Effector memory CD4-positive, alpha-beta T cell (primary cell): ENCODE results near the gene DOCK2.

Source experiments
- DNase-seq, 3 donors: peaks; one replicate each; pipeline ENCODE4 v3.0.0-alpha.2; 2020
- H3K27ac ChIP-seq: 2 replicates; pipeline ENCODE4 v1.7.0; 2013; ENCODE audit warnings: mild to moderate bottlenecking, low read length, moderate library complexity; ENCODE audit not compliant: insufficient read depth, poor library complexity, severe bottlenecking
- H3K27me3 ChIP-seq: replicated peaks from 2 replicates; pipeline ENCODE4 v1.7.0; 2013; ENCODE audit warnings: mild to moderate bottlenecking, low read length; ENCODE audit not compliant: insufficient read depth, control insufficient read depth, poor library complexity, severe bottlenecking
- H3K36me3 ChIP-seq: 2 replicates; pipeline ENCODE4 v1.7.0; 2013; ENCODE audit warnings: mild to moderate bottlenecking, low read length, moderate library complexity; ENCODE audit not compliant: control insufficient read depth, insufficient read depth
- H3K4me1 ChIP-seq: 2 replicates; pipeline ENCODE4 v1.7.0; 2013; ENCODE audit warnings: low read length, mild to moderate bottlenecking; ENCODE audit not compliant: control insufficient read depth, insufficient read depth, poor library complexity, severe bottlenecking
- H3K4me3 ChIP-seq: 2 replicates; pipeline ENCODE4 v1.7.0; 2013; ENCODE audit warnings: low read length, low read depth, mild to moderate bottlenecking; ENCODE audit not compliant: insufficient read depth, poor library complexity, severe bottlenecking
- H3K9me3 ChIP-seq: 2 replicates; pipeline ENCODE4 v1.7.0; 2013; ENCODE audit warnings: mild to moderate bottlenecking, low read length, moderate library complexity; ENCODE audit not compliant: control insufficient read depth

DOCK2 gene

DNA sequence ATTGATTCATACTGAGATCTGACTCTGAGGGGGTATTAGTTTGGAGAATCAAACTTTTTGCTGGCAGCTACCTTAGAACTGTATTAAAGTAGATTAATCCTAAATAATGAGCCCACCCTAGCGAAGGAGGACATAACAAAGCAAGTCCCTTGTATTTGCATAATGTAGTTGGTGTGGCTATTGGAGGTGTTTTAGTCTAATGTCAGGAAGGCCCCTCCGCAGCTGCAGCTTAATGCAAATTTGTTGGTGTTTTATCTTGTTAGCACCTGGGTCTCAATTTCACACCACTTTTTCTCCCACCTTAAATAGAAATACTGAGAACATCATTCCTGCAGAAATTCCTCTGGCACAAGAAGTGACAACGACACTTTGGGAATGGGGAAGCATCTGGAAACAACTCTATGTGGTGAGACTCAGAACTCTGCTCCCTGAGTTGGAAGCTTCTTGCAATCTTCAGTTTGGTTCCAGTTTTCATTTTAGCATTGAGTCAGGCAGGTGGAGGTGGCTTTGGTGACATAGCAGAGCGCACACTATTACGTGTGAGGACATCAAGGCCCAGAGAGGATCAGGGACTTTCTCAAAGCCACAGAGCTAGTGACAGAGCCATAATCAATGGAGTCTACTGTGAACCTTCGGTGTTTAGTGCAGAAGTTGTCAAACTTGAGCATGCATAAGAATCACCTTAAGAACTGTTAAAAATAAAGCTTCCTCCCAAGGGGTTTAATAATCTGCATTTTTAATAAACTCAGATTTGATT is 33.9 kb downstream of the DOCK2 start:
- no peaks in the 10 kb centered on the region for H3K27me3 ChIP-seq
- DNase-seq: no peak
- H3K9me3 ChIP-seq: no peaks in the 10 kb centered on the region
- H3K27ac ChIP-seq: no peak overlapping the region
- peaks cover 62% of the 10 kb centered on the region for H3K36me3 ChIP-seq
- H3K4me1 ChIP-seq: no peaks in the 10 kb centered on the region
- no peak overlapping the region for H3K4me3 ChIP-seq

DNA sequence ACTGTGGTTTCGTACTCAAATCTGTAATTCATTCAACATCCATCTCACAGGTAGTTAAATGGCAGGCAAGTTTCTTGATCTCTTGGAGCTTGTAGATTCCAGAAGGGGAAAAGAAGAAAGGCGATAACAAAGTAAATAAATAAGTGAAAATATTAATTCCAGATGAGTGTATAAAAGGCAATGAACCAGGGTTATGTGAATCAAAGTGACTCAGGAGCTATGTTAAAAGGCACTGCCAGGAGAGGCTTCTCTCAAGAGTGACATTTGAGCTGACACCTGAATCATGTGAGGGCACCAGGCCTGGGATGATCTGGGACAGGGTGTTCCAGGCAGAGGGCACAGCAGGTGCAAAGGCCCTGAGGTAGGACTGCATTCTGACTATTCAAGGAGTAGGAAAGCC is 45.0 kb downstream of the DOCK2 start:
- Histone ChIP-seq H3K9me3 (no peaks in the 10 kb centered on the region), H3K27ac (no peak overlapping the region), H3K27me3 (no peaks in the 10 kb centered on the region), H3K36me3 (peaks cover 85% of the 10 kb centered on the region), H3K4me3 (no peak overlapping the region), H3K4me1 (no peaks in the 10 kb centered on the region)
- no peak for DNase-seq

DNA sequence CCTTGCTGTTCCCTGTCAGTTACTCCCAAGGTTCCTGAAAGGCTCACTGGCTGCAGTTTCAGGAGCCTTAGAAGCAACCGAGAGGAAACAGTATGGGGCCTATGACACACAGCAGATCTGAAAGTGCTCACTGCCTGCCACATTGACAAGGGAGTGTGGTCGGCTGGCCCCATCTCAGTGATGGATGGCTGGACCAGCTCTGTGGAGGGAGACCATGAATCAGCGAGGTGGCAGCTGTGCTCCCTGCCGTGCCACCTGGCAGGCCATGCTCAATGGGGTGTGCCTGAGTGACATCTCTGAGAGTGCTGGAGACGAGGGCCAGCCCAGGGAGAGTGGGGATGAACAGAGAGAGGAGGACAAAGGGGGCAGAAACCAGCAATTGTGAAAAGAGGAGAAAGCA is 49.1 kb downstream of the DOCK2 start:
- H3K27me3 ChIP-seq: no peaks in the 10 kb centered on the region
- no peak for DNase-seq
- H3K4me1 ChIP-seq: no peaks in the 10 kb centered on the region
- no peak overlapping the region for H3K27ac ChIP-seq
- H3K9me3 ChIP-seq: no peaks in the 10 kb centered on the region
- peaks cover 75% of the 10 kb centered on the region for H3K36me3 ChIP-seq
- no peak overlapping the region for H3K4me3 ChIP-seq

DNA sequence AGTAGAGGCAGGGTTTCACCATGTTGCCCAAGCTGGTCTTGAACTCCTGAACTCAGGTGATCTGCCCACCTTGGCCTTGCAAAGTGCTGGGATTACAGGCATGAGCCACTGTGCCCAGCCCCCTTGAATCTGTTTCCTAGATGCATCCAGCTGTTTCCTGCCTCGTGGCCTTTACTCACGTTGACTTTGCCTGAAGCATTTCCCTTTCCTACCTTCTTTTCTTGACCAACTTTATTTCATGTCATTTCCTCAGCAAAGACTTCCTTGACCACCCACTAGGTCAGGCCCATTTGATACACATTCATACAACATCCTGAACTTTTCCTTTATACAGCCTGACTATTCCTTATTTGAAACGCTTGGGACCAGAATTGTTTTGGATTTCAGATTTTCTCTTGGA is 51.0 kb downstream of the DOCK2 start:
- DNase-seq: no peak
- H3K27me3 ChIP-seq: no peaks in the 10 kb centered on the region
- peaks cover 65% of the 10 kb centered on the region for H3K36me3 ChIP-seq
- H3K27ac ChIP-seq: no peak overlapping the region
- no peaks in the 10 kb centered on the region for H3K9me3 ChIP-seq
- no peaks in the 10 kb centered on the region for H3K4me1 ChIP-seq
- H3K4me3 ChIP-seq: no peak overlapping the region

DNA sequence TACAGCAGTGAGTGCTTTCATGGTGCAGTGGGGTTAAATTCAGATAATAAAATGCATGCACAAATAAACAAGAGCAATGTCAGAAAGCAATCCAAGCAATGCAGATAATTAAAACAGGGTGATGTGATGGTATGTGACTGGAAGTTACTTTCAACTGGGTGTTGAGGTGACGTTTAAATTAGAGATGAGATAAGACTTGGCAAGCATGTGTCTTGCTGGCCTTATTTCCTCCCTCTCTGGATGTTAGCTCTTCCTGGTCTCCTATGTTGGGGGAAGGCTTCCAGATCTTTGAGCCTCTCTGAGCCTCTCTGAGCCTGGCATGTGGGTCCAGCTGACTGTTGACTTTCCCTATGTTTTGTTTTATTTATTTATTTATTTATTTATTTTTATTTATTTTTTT is 54.4 kb downstream of the DOCK2 start:
- H3K4me1 ChIP-seq: no peaks in the 10 kb centered on the region
- peaks cover 66% of the 10 kb centered on the region for H3K36me3 ChIP-seq
- H3K27me3 ChIP-seq: no peaks in the 10 kb centered on the region
- H3K4me3 ChIP-seq: no peak overlapping the region
- DNase-seq: no peak
- no peaks in the 10 kb centered on the region for H3K9me3 ChIP-seq
- H3K27ac ChIP-seq: no peak overlapping the region

DNA sequence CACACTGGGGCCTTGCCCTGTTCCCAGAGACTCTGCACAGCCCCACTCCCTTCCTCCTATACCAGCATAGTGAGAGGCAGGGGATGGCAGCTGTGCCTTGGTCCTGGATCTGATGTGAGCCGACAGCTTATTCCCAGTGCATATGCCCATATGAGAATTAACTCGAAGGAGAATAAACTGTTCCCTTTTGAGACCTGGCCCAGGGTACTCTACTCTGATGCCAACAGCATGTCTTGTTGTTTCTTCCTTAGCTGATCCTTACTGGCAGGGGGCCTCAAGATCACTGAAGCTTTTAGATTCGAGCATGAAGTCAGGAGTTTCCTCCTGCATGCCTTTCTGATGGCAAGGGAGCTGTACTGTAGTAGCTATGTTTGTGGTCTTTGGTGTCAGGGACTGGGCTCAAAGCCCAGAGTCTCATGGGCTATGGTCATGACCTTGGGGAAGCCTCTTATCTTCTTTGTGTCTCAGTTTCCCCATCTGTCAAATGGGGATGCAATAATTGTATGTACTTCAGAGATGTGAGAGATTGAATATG is 57.1 kb downstream of the DOCK2 start:
- no peak overlapping the region for H3K4me3 ChIP-seq
- H3K4me1 ChIP-seq: no peaks in the 10 kb centered on the region
- no peak overlapping the region for H3K27ac ChIP-seq
- H3K36me3 ChIP-seq: peaks cover 77% of the 10 kb centered on the region
- H3K27me3 ChIP-seq: no peaks in the 10 kb centered on the region
- no peak for DNase-seq
- no peaks in the 10 kb centered on the region for H3K9me3 ChIP-seq

DNA sequence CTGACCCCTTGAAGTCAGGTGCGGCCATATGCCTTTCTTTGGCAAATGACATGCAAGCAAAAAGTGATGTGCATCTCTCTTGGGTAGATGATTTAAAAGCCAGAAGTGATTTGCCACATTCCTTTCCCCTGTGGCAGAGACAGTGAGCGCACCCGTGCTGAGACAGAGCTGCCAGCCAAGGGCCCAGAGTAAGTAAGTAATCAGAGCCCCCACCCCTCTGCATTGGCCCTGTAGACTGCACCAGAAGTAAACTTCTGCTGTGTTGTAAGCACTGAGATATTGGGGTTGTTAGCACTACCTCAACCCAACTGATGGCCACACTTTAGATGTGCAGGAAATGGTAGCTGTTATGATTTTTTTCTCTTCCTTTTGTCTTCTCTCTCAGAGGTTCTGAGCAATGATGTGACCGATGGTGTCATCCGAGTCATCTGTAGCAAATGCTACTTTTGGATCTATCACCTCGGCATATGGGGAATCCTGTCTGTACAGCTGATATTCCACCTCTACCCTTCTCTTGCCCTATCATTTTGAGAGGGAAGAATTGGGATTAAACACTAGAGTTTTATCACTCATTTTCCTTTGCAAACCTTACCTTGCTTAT is 58.0 kb downstream of the DOCK2 start:
- Histone ChIP-seq H3K4me1 (no peaks in the 10 kb centered on the region), H3K36me3 (peaks cover 83% of the 10 kb centered on the region), H3K4me3 (no peak overlapping the region), H3K27ac (no peak overlapping the region), H3K27me3 (no peaks in the 10 kb centered on the region), H3K9me3 (no peaks in the 10 kb centered on the region)
- DNase-seq: no peak

DNA sequence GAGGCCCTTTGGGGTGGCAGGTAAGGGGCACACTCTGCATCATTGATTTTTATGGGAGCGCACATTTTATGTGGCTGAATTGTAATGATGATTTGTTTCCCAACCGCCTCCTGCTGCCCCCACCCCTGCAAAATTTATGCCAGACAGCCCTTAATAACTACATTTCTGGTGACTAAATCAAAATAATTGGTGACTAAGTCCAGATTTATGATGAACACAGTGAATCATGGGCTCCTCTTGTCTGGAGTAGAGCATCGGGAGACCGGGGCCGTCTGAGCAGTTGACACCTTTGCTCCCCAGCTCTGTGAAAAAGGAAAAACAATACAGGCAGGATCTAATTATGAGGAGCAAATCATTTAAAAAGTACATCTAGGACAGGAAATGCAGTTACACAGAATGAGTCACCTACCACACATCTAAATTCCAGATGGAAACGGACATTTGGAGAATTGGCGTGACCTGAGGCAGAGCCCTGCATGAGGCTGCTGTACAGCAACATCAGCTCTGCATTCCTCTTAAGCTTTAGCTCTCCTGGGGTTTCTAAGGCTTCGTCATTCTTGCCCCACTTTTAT is 58.9 kb downstream of the DOCK2 start:
- H3K9me3 ChIP-seq: no peaks in the 10 kb centered on the region
- no peak overlapping the region for H3K27ac ChIP-seq
- H3K4me3 ChIP-seq: no peak overlapping the region
- no peaks in the 10 kb centered on the region for H3K27me3 ChIP-seq
- peaks cover 80% of the 10 kb centered on the region for H3K36me3 ChIP-seq
- H3K4me1 ChIP-seq: no peaks in the 10 kb centered on the region
- no peak for DNase-seq

DNA sequence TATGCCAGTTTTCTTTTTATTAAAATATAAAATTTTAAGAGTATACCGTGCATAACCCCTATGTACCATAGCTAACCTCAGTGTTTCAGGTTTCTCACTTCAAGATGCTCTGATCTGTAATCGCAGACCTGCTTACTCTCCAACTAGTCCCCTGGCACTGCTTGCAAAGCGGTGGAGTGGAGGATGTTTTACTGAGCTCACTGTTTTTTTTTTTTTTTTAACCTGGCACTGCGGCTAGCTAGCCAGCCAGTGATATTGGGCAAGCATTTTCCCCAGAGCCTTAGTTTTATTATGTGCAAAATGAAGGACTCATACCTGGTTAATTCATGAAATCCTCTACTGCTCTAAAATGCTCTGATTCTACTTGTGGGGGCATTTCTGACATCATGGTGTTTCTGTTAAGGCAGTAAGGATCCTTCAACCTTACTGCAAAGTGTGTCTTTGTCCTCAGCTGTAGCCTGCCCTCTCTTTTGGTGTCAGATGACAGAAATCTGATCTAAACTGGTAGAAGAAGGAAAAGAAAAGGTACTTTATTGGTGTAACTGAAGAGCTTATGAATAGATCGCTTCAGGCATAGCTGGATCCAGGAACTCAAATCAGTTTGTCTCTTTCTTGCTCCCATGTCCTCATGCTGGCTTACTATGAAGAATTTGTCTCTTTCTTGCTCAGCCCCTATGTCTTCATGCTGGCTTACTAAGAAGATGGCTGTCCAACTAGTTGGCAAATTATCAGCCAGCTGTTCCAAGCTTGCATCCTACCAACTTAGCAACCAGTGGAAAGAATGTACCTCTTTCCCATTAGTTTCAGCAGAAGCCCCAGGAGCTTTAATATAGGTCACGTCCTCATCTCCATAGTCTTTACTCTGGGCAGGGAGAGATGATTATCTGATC is 59.8 kb downstream of the DOCK2 start:
- Histone ChIP-seq H3K36me3 (peaks cover 85% of the 10 kb centered on the region), H3K4me3 (no peak overlapping the region)

More for the DNA sequence above, 59.8 kb downstream of the DOCK2 start:
- no peaks in the 10 kb centered on the region for H3K27me3 ChIP-seq
- no peak for DNase-seq
- no peaks in the 10 kb centered on the region for H3K4me1 ChIP-seq
- H3K9me3 ChIP-seq: no peaks in the 10 kb centered on the region
- H3K27ac ChIP-seq: no peak overlapping the region
